T-cell (primary cell): ENCODE data around the gene ARF3. TPM values are rescaled to one million over a fixed set of nuclear protein-coding genes. Genes with fewer than 3 reads are reported as not detected.
A peak's percentile ranks its signal among the peaks of the same experiment; 100 is the strongest.
"Not testable (repeated sequence)": the region's sequence is repeated elsewhere in the genome, so short reads cannot be mapped to it uniquely, and the experiment has no call there.

Source experiments
- ATAC-seq, 4 experiments: fragments of 200-7000 bp in 3 of 4; fragments of 150-1000 bp in 1 of 4; cut with Tn5 transposase; replicated peaks in 1 of 4; 1 replicate in 3 of 4; 2 replicates in 1 of 4; pipeline ENCODE4 v1.10.0; 2021; ENCODE audit warnings: moderate library complexity in 3 of 4, mild to moderate bottlenecking in 2 of 4, moderate number of reproducible peaks in 1 of 4
- CTCF ChIA-PET, 2 donors: fragments of 300-600 bp; sonication (Branson Sonifier 250); formaldehyde crosslinking; loops; one replicate each; lab custom pipeline; 2022; ENCODE audit warnings: antibody characterized with exemption in 2 of 2; lab: Charles Lee
- POLR2A ChIA-PET, 2 donors: fragments of 300-600 bp; sonication (Branson Sonifier 250); formaldehyde crosslinking; loops; one replicate each; lab custom pipeline; 2022; ENCODE audit warnings: antibody characterized with exemption in 2 of 2; lab: Charles Lee
- DNase-seq, 35 experiments: peaks; one replicate each; pipeline versions ENCODE4 v3.0.0 to v3.0.0-alpha.2; 2013 to 2023
- H3K27ac ChIP-seq: one replicate; pipeline ENCODE4 v1.5.1; 2013; ENCODE audit warnings: low read length
- H3K27me3 ChIP-seq, 2 experiments: replicated peaks in 1 of 2; 1 replicate in 1 of 2; 2 replicates in 1 of 2; pipeline versions ENCODE4 v1.6.1 to v1.7.0; 2013; ENCODE audit warnings: low read length in 1 of 2, mixed read lengths in 1 of 2; ENCODE audit not compliant: control insufficient read depth in 2 of 2, insufficient read depth in 2 of 2; ENCODE audit errors: extremely low read depth in 1 of 2
- H3K36me3 ChIP-seq, 2 donors: 1 replicate in 1 of 2; 2 replicates in 1 of 2; pipeline versions ENCODE4 v1.6.1 to v1.7.0; 2013; ENCODE audit warnings: low read length in 1 of 2; ENCODE audit not compliant: control insufficient read depth in 2 of 2, insufficient read depth in 1 of 2; ENCODE audit errors: extremely low read depth in 1 of 2
- H3K4me1 ChIP-seq, 2 experiments: 1 replicate in 1 of 2; 2 replicates in 1 of 2; pipeline versions ENCODE4 v1.6.1 to v1.7.0; 2013; ENCODE audit warnings: low read length in 2 of 2, mixed read lengths in 1 of 2; ENCODE audit not compliant: insufficient read depth in 2 of 2, control insufficient read depth in 1 of 2; ENCODE audit errors: extremely low read depth in 1 of 2
- H3K4me3 ChIP-seq, 2 donors: 1 replicate in 1 of 2; 2 replicates in 1 of 2; pipeline versions ENCODE4 v1.5.1 to v1.7.0; 2013; ENCODE audit warnings: mild to moderate bottlenecking in 2 of 2, low read length in 1 of 2, moderate library complexity in 1 of 2; ENCODE audit not compliant: control insufficient read depth in 1 of 2; ENCODE audit errors: extremely low read depth in 1 of 2
- H3K9me3 ChIP-seq: 2 replicates; pipeline ENCODE4 v1.7.0; 2013
- H3K27ac Mint-ChIP-seq, 2 donors: one replicate each; pipeline ENCODE4 v1.8.0; 2020 to 2021; ENCODE audit warnings: mild to moderate bottlenecking in 2 of 2, mixed read lengths in 2 of 2
- H3K27me3 Mint-ChIP-seq, 2 donors: one replicate each; pipeline ENCODE4 v1.8.0; 2021 to 2022; ENCODE audit warnings: mixed read lengths in 2 of 2
- H3K36me3 Mint-ChIP-seq: one replicate; pipeline ENCODE4 v1.8.0; 2021; ENCODE audit warnings: mixed read lengths
- H3K4me1 Mint-ChIP-seq, 3 donors: one replicate each; pipeline ENCODE4 v1.8.0; 2020 to 2022; ENCODE audit warnings: mixed read lengths in 3 of 3, mild to moderate bottlenecking in 1 of 3
- H3K4me3 Mint-ChIP-seq, 3 donors: one replicate each; pipeline ENCODE4 v1.8.0; 2020 to 2022; ENCODE audit warnings: mild to moderate bottlenecking in 3 of 3, mixed read lengths in 3 of 3, moderate library complexity in 3 of 3
- H3K9me3 Mint-ChIP-seq, 3 donors: one replicate each; pipeline ENCODE4 v1.8.0; 2020 to 2022; ENCODE audit warnings: mixed read lengths in 3 of 3
- WGBS: methylation state at CpG from one replicate; pipeline ENCODE4 v1.1.5; 2013; ENCODE audit warnings: missing lambda C conversion rate; ENCODE audit not compliant: insufficient coverage; 5-methylcytosine and 5-hydroxymethylcytosine counted together
- total RNA-seq, 35 experiments: library from RNA in 6 of 35; stranded (reverse) in 6 of 35; fragments of 120-200 nt in 1 of 35; gene quantifications; one replicate each; pipeline versions ENCODE4 v1.2.1 to v1.2.4 and lab custom pipeline; 2013 to 2026

The ARF3 gene
- total RNA-seq, 5 donors from 2014 or later (not counting 1 experiment from before 2014, with no cell fraction given), result 63.6 to 82.9 (median 74.3) TPM

- ChIA-PET CTCF (interaction anchor here (0.6 to 2.0 kb wide), 8 partner anchors 9 to 177 kb away, joined by 3 to 6 read pairs (median 4); no protein-coding TSS in a partner anchor), POLR2A (interaction anchor here (0.6 to 0.7 kb wide), 4 partner anchors 10 to 103 kb away, joined by 3 read pairs; no protein-coding TSS in a partner anchor)
- peak overlapping the region; percentile 97 to 98 for H3K27ac Mint-ChIP-seq
- peaks cover 0 to 22% of the 10 kb centered on the region in 2 donors for H3K36me3 ChIP-seq
- ATAC-seq (peak; percentile 92 to 98 (median 96)), DNase-seq (peak in 33 of 35 experiments; percentile 16 to 68 (median 43))
- WGBS, result no CpG with 5 or more reads among the region's 3 CpGs
- peak overlapping the region; percentile 62 to 64 for H3K4me3 ChIP-seq
- H3K27me3 ChIP-seq, result no peaks in the 10 kb centered on the region
- peaks cover 39 to 49% (median 47%) of the 10 kb centered on the region in 3 donors for H3K4me1 Mint-ChIP-seq
- H3K4me1 ChIP-seq, result peaks cover 16 to 45% of the 10 kb centered on the region in 2 experiments
- H3K27ac ChIP-seq, result peak overlapping the region; percentile 76
- H3K27me3 Mint-ChIP-seq, result no peaks in the 10 kb centered on the region
- peak overlapping the region; percentile 77 to 91 (median 86) for H3K4me3 Mint-ChIP-seq
- H3K36me3 Mint-ChIP-seq, result peaks cover 22% of the 10 kb centered on the region
- no peaks in the 10 kb centered on the region for H3K9me3 Mint-ChIP-seq
- H3K9me3 ChIP-seq, result no peaks in the 10 kb centered on the region
Observed at GRCh38 chr12:48917857-48918537, 39.3 kb downstream of the ARF3 start.

- CTCF ChIA-PET, result interaction anchor here (0.5 to 1.7 kb wide), 4 partner anchors 10 to 976 kb away, joined by 3 to 8 read pairs (median 6); no protein-coding TSS in a partner anchor
- Mint-ChIP-seq H3K27me3 (no peaks in the 10 kb centered on the region), H3K4me3 (no peak overlapping the region), H3K36me3 (no peaks in the 10 kb centered on the region), H3K9me3 (no peaks in the 10 kb centered on the region), H3K27ac (no peak overlapping the region), H3K4me1 (no peaks in the 10 kb centered on the region)
- Histone ChIP-seq H3K27ac (no peak overlapping the region), H3K9me3 (no peaks in the 10 kb centered on the region), H3K4me3 (no peak overlapping the region), H3K4me1 (no peaks in the 10 kb centered on the region), H3K27me3 (no peaks in the 10 kb centered on the region), H3K36me3 (no peaks in the 10 kb centered on the region)
- DNase-seq (no peak), ATAC-seq (no peak)
- POLR2A ChIA-PET, result interaction anchor here in 1 of 2 donors (0.6 kb wide), 2 partner anchors 28 to 52 kb away, joined by 3 to 9 read pairs; no protein-coding TSS in a partner anchor
Observed at GRCh38 chr12:48910196-48910595, 47.1 kb downstream of the ARF3 start.

- H3K4me3 Mint-ChIP-seq, H3K36me3 Mint-ChIP-seq, H3K9me3 Mint-ChIP-seq, H3K27ac Mint-ChIP-seq, H3K4me1 Mint-ChIP-seq, H3K27me3 Mint-ChIP-seq, ATAC-seq, POLR2A ChIA-PET, DNase-seq, H3K27ac ChIP-seq, H3K4me1 ChIP-seq, H3K4me3 ChIP-seq, H3K27me3 ChIP-seq, H3K36me3 ChIP-seq, H3K9me3 ChIP-seq: not testable (repeated sequence)
- CTCF ChIA-PET, result interaction anchor here in 1 of 2 donors (0.8 kb wide), 1 partner anchor 21 kb away, joined by 7 read pairs; no protein-coding TSS in a partner anchor
- 96% methylated on average over 4 of the region's 11 CpGs for WGBS
Observed at GRCh38 chr12:48909698-48910097, 47.6 kb downstream of the ARF3 start.

- Mint-ChIP-seq H3K4me1 (peaks cover 5 to 7% (median 6%) of the 10 kb centered on the region in 3 donors), H3K36me3 (no peaks in the 10 kb centered on the region), H3K9me3 (no peaks in the 10 kb centered on the region), H3K27ac (no peak overlapping the region), H3K27me3 (no peaks in the 10 kb centered on the region), H3K4me3 (no peak overlapping the region)
- WGBS, result 100% methylated on average over 1 of the region's 3 CpGs
- H3K4me1 ChIP-seq, result peaks cover 0 to 13% of the 10 kb centered on the region in 2 experiments
- ChIA-PET CTCF (interaction anchor here in 1 of 2 donors (0.9 kb wide), 1 partner anchor 10 kb away, joined by 3 read pairs; no protein-coding TSS in a partner anchor), POLR2A (no interaction called here)
- H3K4me3 ChIP-seq, result no peak overlapping the region
- H3K9me3 ChIP-seq, result no peaks in the 10 kb centered on the region
- H3K36me3 ChIP-seq, result no peaks in the 10 kb centered on the region
- no peak overlapping the region for H3K27ac ChIP-seq
- ATAC-seq, result no peak
- no peak for DNase-seq
- no peaks in the 10 kb centered on the region for H3K27me3 ChIP-seq
Observed at GRCh38 chr12:48907245-48907644, 50.0 kb downstream of the ARF3 start.

DNA sequence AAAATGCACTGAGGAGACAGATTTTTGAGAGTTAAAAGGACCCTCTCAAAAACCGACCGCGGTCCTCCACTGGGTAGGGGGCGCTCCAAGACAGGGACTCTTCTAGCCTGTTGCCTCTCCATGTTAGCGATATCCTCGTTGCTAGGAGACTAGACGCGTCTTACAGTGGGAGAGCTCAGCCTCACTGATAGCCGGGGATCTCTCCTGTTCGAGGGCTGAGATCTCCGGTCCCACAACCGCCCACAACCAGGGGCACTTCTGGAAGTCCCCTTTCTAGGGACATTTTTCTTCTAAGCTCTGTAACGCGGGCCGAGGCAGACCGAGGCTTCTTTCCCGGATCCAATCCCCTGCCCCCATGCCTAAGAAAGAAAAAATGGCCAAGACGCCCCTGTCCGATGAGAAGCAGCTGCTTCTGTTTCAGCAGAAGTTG lies 53.3 kb downstream of the ARF3 start:
- H3K4me1 Mint-ChIP-seq, result peaks cover 5 to 7% (median 6%) of the 10 kb centered on the region in 3 donors
- peak overlapping the region in 1 of 2 donors; percentile 23 for H3K27ac Mint-ChIP-seq
- DNase-seq (peak; percentile 69 to 91 (median 82)), ATAC-seq (peak; percentile 95 to 100 (median 98))
- WGBS, result under 1% methylated on average over 12 of the region's 19 CpGs
- H3K27me3 Mint-ChIP-seq, result no peaks in the 10 kb centered on the region
- Histone ChIP-seq H3K36me3 (no peaks in the 10 kb centered on the region), H3K9me3 (no peaks in the 10 kb centered on the region), H3K4me3 (peak overlapping the region; percentile 22 to 48), H3K4me1 (peaks cover 0 to 13% of the 10 kb centered on the region in 2 experiments), H3K27me3 (peaks cover 0 to 4% of the 10 kb centered on the region in 2 experiments), H3K27ac (no peak overlapping the region)
- H3K4me3 Mint-ChIP-seq, result peak overlapping the region; percentile 56 to 70 (median 70)
- no peaks in the 10 kb centered on the region for H3K36me3 Mint-ChIP-seq
- H3K9me3 Mint-ChIP-seq, result no peaks in the 10 kb centered on the region
- CTCF ChIA-PET, result interaction anchor here (0.5 to 2.8 kb wide), 21 partner anchors 9 to 787 kb away, joined by 3 to 22 read pairs (median 5); partner anchors contain the start of genes DDX23 (in 2 of the 2), ARF3 (in 1 of the 2), FKBP11 (in 1 of the 2) and WNT1 (in 1 of the 2)
- POLR2A ChIA-PET, result interaction anchor here in 1 of 2 donors (0.5 to 1.0 kb wide), 5 partner anchors 16 to 1346 kb away, joined by 3 to 9 read pairs (median 3); partner anchors contain the start of gene FKBP11

DNA sequence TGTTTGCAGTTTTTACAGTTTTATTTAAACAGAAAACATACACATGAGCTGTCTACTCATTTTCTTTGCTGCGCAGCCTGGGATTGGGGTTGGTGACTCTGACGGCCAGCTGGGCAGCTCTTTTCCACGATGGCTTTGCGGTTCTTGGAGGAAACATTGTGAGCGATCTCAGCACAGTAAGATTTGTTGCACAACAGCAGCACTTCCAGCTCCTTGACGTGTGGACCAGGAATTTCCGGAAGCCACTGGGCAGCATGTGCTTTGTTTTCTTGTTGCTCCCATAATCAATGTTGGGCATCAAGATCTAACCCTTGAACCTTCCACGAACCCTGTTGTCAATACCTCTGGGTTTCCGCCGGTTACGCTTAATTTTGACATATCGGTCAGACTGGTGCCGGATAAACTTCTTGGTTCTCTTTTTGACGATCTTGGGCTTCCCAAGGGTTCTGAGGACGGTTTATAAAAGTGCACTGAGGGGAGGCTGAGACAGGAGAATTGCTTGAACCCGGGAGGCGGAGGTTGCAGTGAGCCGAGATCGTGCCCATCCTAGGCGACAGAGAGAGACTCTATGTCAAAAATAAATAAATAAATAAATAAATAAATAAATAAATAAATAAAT lies 53.8 kb downstream of the ARF3 start:
- Mint-ChIP-seq H3K36me3 (no peaks in the 10 kb centered on the region), H3K4me1 (peaks cover 5 to 7% (median 6%) of the 10 kb centered on the region in 3 donors), H3K4me3 (peak overlapping the region; percentile 52 to 56 (median 55)), H3K9me3 (no peaks in the 10 kb centered on the region), H3K27ac (no peak overlapping the region), H3K27me3 (peaks cover 2% of the 10 kb centered on the region in 2 donors)
- H3K4me3 ChIP-seq, result no peak overlapping the region
- ATAC-seq (peak in 2 of 4 experiments; percentile 22 to 24), DNase-seq (peak in 1 of 35 experiments; percentile 13)
- CTCF ChIA-PET, result interaction anchor here (0.5 to 2.8 kb wide), 19 partner anchors 9 to 788 kb away, joined by 3 to 22 read pairs (median 5); partner anchors contain the start of genes ARF3 (in 1 of the 2), FKBP11 (in 1 of the 2) and WNT1 (in 1 of the 2)
- peaks cover 0 to 4% of the 10 kb centered on the region in 2 experiments for H3K27me3 ChIP-seq
- H3K27ac ChIP-seq, result no peak overlapping the region
- POLR2A ChIA-PET, result interaction anchor here in 1 of 2 donors (0.5 to 1.0 kb wide), 3 partner anchors 22 to 30 kb away, joined by 3 to 4 read pairs (median 3); partner anchors contain the start of gene FKBP11
- no peaks in the 10 kb centered on the region for H3K9me3 ChIP-seq
- WGBS, result 57% methylated on average over 14 of the region's 20 CpGs
- H3K4me1 ChIP-seq, result peaks cover 0 to 13% of the 10 kb centered on the region in 2 experiments
- H3K36me3 ChIP-seq, result no peaks in the 10 kb centered on the region
